A673 (cell line): ENCODE data around the gene L3MBTL1. TPM values are rescaled to one million over a fixed set of nuclear protein-coding genes. Genes with fewer than 3 reads are reported as not detected.

ENCODE experiments used
- BruUV-seq: library from RNA; stranded (reverse); fragments of 400-500 nt; replicated peaks from 2 replicates; lab custom pipeline; 2021; lab: Mats Ljungman, UMichigan
- CTCF ChIA-PET: fragments of 300-600 bp; sonication (Branson Sonifier 250); formaldehyde crosslinking; loops from one replicate; lab custom pipeline; 2022; ENCODE audit warnings: antibody characterized with exemption; lab: Charles Lee
- POLR2A ChIA-PET: fragments of 300-600 bp; sonication (Branson Sonifier 250); formaldehyde crosslinking; loops from one replicate; lab custom pipeline; 2022; ENCODE audit warnings: antibody characterized with exemption; ENCODE audit not compliant: low non-redundant PET; lab: Charles Lee
- DNase-seq: peaks from one replicate; pipeline ENCODE4 v3.0.0-alpha.2; 2015; ENCODE audit warnings: low spot score
- H3K27ac ChIP-seq: fragments of 200-600 bp; sonication (generic); 2 replicates; pipeline ENCODE4 v1.5.1; 2016; ENCODE audit warnings: mixed run types, low read depth, mild to moderate bottlenecking, mixed read lengths, antibody characterized with exemption, low read length; ENCODE audit not compliant: poor library complexity, severe bottlenecking
- H3K27me3 ChIP-seq: fragments of 200-600 bp; sonication (generic); replicated peaks from 2 replicates; pipeline ENCODE4 v1.6.1; 2017; ENCODE audit warnings: mixed run types, low read depth, mild to moderate bottlenecking, mixed read lengths, antibody characterized with exemption, low read length; ENCODE audit not compliant: insufficient read depth, poor library complexity
- H3K36me3 ChIP-seq: fragments of 200-600 bp; sonication (generic); 2 replicates; pipeline ENCODE4 v1.6.1; 2016; ENCODE audit warnings: mixed run types, mild to moderate bottlenecking, mixed read lengths, antibody characterized with exemption, low read length; ENCODE audit not compliant: insufficient read depth, poor library complexity, severe bottlenecking
- H3K4me1 ChIP-seq: fragments of 200-600 bp; sonication (generic); 2 replicates; pipeline ENCODE4 v1.6.1; 2017; ENCODE audit warnings: mixed run types, mild to moderate bottlenecking, mixed read lengths, antibody characterized with exemption, low read length; ENCODE audit not compliant: insufficient read depth, poor library complexity, severe bottlenecking
- H3K4me3 ChIP-seq: fragments of 200-600 bp; sonication (generic); 2 replicates; pipeline ENCODE4 v1.5.1; 2016; ENCODE audit warnings: low read depth, mixed run types, mild to moderate bottlenecking, mixed read lengths, low read length; ENCODE audit not compliant: poor library complexity, severe bottlenecking
- H3K9me3 ChIP-seq: fragments of 200-600 bp; sonication (generic); 2 replicates; pipeline ENCODE4 v1.6.1; 2016; ENCODE audit warnings: mixed run types, low read depth, mild to moderate bottlenecking, mixed read lengths, antibody characterized with exemption, low read length; ENCODE audit not compliant: poor library complexity, severe bottlenecking
- CTCF ChIP-seq: fragments of 300-800, 200-600 bp; sonication (generic); conservative IDR thresholded peaks from 2 replicates; pipeline ENCODE4 v1.5.1; 2017; ENCODE audit warnings: low read depth, mild to moderate bottlenecking, antibody characterized with exemption, low read length, moderate library complexity, mixed read lengths
- EZH2 ChIP-seq: fragments of 200-600 bp; sonication (generic); IDR thresholded peaks from 2 replicates; pipeline ENCODE4 v1.6.1; 2017; ENCODE audit warnings: borderline replicate concordance, low read depth, mild to moderate bottlenecking, mixed read lengths, antibody characterized with exemption, low read length; ENCODE audit not compliant: poor library complexity, severe bottlenecking
- intact Hi-C: fragments of 100-400 bp; cut with micrococcal nuclease; formaldehyde crosslinking; loops from one replicate; pipeline ENCODE4 v1.10.0; 2022; ENCODE audit not compliant: unreplicated experiment
- total RNA-seq: library from RNA; stranded (reverse); gene quantifications from 2 replicates; pipeline ENCODE4 v1.2.3, GENCODE V29; 2021

The L3MBTL1 gene
- total RNA-seq, 1 experiment from 2014 or later: 8.1 TPM

DNA sequence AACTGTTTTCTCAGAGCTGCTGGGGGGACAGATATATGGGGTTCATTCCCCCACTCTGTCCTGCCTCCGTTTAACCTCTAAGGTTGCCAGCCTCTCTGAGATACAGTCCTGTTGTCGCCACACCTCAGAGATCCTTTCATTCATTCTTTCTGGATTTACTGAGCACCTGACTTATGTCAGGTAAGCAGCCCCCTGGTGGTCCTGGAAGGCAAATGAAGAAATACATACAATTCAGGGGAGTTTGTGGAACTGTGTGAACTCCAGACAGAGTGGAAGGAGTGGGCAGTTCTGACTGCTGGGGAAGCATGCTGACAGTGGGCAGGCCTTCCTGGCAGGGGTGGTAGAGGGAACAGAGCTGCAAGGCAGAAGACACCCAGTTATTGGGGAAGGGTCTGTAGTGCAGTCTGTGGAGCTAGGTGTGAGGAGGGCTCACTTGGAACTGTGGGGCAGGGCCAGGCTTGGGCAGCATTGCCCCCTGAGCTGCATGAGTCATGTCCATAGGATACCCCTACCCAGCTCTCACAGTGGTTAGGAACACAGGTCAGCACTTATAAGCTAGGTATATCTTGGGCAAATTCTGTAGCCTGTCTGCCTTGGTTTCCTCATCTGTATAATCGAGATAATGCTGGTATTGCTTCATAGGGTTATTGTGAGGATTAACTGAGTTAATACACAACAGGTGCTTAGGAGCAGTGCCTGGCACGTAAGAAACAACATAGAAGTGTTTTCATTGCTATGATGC, 38.5 kb downstream of the L3MBTL1 start:
- ChIA-PET POLR2A (no interaction called here), CTCF (no interaction called here)
- Histone ChIP-seq H3K4me3 (no peak overlapping the region), H3K27me3 (no peaks in the 10 kb centered on the region), H3K4me1 (peaks cover 4% of the 10 kb centered on the region), H3K9me3 (no peaks in the 10 kb centered on the region), H3K36me3 (no peaks in the 10 kb centered on the region), H3K27ac (no peak overlapping the region)
- BruUV-seq: no TSS peak
- intact Hi-C loops: no loop called here
- TF ChIP-seq CTCF: no peak
- TF ChIP-seq EZH2: no peak
- DNase-seq: no peak

DNA sequence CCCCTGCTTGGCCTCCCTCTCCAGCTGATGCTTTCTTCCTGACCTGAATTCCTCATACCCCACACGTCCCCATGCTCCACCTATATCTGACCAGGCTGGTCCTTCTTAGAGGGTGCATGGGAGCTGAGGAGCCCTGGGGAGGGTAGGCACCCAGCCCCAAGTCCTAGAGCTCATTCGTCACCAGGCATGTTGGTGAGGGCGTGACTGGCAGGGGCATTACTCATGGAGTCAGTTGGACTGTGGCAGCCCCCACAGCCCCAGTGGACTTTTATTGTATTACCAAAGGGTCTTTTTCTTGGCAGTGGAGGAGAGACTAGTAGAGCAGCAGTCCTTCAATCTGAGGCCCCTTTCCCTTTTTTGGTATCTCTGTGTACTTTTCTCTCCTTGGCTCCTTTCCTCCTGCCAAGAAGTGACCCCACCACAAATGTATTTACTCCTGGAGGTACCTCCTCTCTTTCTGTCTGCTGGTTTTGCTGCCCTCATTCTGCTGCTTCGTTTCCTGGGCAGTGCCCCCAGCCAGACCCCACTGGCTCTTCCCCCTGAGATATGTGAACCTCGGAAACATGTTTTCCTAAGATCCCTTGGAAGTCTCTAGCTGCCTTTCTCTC, 40.9 kb downstream of the L3MBTL1 start:
- Histone ChIP-seq H3K27ac (no peak overlapping the region), H3K9me3 (no peaks in the 10 kb centered on the region), H3K27me3 (no peaks in the 10 kb centered on the region), H3K36me3 (no peaks in the 10 kb centered on the region), H3K4me3 (no peak overlapping the region), H3K4me1 (peaks cover 4% of the 10 kb centered on the region)
- intact Hi-C loops: no loop called here
- CTCF ChIA-PET: no interaction called here
- no peak for DNase-seq
- no peak for TF ChIP-seq EZH2
- TF ChIP-seq CTCF: no peak
- BruUV-seq: no TSS peak
- POLR2A ChIA-PET: no interaction called here

DNA sequence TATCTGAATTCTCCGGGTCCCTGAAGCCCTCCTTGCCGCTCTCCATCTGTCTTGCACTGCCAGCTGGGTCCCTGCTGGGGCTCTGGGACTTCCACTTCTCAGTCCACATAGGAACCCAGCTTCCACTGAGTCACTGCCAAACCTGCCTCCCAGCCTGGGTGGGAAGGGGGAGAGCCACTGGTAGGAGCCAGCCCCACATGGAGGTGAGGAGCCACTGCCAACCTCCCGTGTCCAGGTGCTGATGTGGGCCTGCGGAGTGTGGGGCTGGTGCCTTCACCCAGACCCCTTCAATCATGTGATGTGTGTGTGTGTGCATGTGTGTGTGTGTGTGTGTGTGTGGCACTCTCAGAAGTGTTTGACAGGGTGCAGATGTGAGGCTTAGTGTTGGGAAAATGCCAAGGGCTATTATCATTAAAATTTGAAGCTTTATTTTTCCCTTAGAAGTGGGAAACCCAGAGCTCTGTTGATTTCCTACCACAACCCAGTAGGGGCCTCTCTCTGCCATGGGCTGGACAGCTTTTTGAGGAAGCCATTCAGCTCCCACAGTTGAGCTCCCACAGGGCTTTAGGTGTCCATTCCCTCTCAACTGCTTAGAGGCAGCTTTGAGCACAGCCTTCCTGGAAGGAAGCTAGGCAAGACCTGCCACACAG, 42.0 kb downstream of the L3MBTL1 start:
- ChIA-PET POLR2A (interaction anchor here (0.6 kb wide), 1 partner anchor 62 kb away, joined by 3 read pairs; no protein-coding TSS in a partner anchor), CTCF (no interaction called here)
- no peak for TF ChIP-seq CTCF
- no peak for TF ChIP-seq EZH2
- H3K9me3 ChIP-seq: no peaks in the 10 kb centered on the region
- no peak overlapping the region for H3K4me3 ChIP-seq
- DNase-seq: peak; percentile 12
- intact Hi-C loops: no loop called here
- H3K4me1 ChIP-seq: peaks cover 4% of the 10 kb centered on the region
- H3K27me3 ChIP-seq: no peaks in the 10 kb centered on the region
- H3K27ac ChIP-seq: no peak overlapping the region
- no TSS peak for BruUV-seq
- no peaks in the 10 kb centered on the region for H3K36me3 ChIP-seq
